Panc1 (cell line): ENCODE data around the gene PYGO1.

Experiments
- TF ChIP-seq, protein P1 (sequence below), 2 experiments: IDR thresholded peaks; 2 replicates each; pipeline ENCODE4 v1.6.1; 2011 to 2012; ENCODE audit warnings: low read depth in 2 of 2, control low read depth in 1 of 2, low read length in 1 of 2, mild to moderate bottlenecking in 1 of 2, moderate library complexity in 1 of 2; ENCODE audit not compliant: insufficient read depth in 1 of 2
- TF ChIP-seq, protein P2 (sequence below): fragments of 450-650 bp; IDR thresholded peaks from 2 replicates; pipeline ENCODE4 v1.5.1; 2017; ENCODE audit warnings: mild to moderate bottlenecking

DNA sequence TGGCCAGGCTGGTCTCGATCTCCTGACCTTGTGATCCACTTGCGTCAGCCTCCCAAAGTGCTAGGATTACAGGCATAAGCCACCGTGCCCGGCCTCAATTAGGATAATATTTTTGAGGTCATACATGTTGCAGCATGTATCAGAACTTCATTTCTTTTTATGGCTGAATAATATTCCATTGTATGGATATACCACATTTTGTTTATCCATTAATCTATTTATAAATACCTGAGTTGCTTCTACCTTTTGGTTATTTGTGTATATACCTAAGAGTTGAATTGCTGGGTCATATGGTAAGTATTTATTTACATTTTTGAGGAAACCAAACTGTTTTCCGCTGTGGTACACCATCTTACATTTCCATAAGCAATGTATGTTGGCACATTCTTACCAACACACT is 18.1 kb upstream of the PYGO1 start:
- TF ChIP-seq, protein P1, sequence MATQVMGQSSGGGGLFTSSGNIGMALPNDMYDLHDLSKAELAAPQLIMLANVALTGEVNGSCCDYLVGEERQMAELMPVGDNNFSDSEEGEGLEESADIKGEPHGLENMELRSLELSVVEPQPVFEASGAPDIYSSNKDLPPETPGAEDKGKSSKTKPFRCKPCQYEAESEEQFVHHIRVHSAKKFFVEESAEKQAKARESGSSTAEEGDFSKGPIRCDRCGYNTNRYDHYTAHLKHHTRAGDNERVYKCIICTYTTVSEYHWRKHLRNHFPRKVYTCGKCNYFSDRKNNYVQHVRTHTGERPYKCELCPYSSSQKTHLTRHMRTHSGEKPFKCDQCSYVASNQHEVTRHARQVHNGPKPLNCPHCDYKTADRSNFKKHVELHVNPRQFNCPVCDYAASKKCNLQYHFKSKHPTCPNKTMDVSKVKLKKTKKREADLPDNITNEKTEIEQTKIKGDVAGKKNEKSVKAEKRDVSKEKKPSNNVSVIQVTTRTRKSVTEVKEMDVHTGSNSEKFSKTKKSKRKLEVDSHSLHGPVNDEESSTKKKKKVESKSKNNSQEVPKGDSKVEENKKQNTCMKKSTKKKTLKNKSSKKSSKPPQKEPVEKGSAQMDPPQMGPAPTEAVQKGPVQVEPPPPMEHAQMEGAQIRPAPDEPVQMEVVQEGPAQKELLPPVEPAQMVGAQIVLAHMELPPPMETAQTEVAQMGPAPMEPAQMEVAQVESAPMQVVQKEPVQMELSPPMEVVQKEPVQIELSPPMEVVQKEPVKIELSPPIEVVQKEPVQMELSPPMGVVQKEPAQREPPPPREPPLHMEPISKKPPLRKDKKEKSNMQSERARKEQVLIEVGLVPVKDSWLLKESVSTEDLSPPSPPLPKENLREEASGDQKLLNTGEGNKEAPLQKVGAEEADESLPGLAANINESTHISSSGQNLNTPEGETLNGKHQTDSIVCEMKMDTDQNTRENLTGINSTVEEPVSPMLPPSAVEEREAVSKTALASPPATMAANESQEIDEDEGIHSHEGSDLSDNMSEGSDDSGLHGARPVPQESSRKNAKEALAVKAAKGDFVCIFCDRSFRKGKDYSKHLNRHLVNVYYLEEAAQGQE (IDR thresholded peaks at IDR 0.05; ENCODE audit: insufficient read depth in 1 of 2, low read depth in 2 of 2, low read length in 1 of 2), result no peak
- TF ChIP-seq, protein P2, sequence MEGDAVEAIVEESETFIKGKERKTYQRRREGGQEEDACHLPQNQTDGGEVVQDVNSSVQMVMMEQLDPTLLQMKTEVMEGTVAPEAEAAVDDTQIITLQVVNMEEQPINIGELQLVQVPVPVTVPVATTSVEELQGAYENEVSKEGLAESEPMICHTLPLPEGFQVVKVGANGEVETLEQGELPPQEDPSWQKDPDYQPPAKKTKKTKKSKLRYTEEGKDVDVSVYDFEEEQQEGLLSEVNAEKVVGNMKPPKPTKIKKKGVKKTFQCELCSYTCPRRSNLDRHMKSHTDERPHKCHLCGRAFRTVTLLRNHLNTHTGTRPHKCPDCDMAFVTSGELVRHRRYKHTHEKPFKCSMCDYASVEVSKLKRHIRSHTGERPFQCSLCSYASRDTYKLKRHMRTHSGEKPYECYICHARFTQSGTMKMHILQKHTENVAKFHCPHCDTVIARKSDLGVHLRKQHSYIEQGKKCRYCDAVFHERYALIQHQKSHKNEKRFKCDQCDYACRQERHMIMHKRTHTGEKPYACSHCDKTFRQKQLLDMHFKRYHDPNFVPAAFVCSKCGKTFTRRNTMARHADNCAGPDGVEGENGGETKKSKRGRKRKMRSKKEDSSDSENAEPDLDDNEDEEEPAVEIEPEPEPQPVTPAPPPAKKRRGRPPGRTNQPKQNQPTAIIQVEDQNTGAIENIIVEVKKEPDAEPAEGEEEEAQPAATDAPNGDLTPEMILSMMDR, result no peak
